ENCODE measurements around the gene MAP2. TPM values are rescaled to one million over a fixed set of nuclear protein-coding genes. Genes with fewer than 3 reads are reported as not detected.

Gene MAP2
- total RNA-seq, 1 donor from 2014 or later, result 15.5 TPM

DNA sequence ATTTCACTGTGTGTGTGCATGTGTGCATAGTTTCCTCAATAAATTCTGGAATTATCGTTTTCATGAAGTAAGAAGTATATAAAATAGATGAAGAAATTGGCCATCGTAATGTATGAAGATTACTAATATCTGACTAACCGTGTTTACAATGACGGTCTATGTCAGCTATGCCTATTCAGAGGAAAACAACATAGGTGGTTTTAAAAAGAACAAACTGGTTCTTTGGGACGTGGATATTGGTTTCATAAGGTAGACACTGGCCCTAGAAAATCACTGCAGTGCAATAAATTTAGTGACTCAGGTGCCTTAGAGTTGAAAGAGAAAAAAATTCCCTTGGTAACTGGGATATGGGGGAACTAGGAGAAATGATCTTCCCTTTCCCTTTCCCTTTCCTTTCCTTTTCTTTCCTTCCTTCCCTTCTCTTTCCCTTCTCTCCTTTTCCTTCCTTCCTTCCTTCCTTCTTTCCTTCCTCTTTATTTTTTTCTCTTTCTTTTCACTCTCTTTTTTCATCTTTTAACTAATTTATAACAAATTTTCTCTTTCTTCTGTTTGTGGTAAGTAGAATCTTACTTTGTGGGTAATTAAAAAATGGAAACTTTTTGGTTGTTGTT lies 36.4 kb downstream of the MAP2 start:
- no peak for DNase-seq (ENCODE audit: extremely low spot score in 2 of 2)
- TF ChIP-seq CTCF (IDR thresholded peaks at IDR 0.05) (no peak), POLR2AphosphoS5 (IDR thresholded peaks at IDR 0.05; ENCODE audit: insufficient read depth in 1 of 2, low read depth in 1 of 2) (no peak), POLR2A (IDR thresholded peaks at IDR 0.05) (no peak)
- H3K9me3 ChIP-seq, result no peaks in the 10 kb centered on the region
- intact Hi-C loops (cut with DNase I), result no loop called here
- no peaks in the 10 kb centered on the region for H3K36me3 ChIP-seq
- no peak overlapping the region for H3K4me3 ChIP-seq
- H3K4me1 ChIP-seq, result no peaks in the 10 kb centered on the region
- no peak overlapping the region for H3K27ac ChIP-seq
- no peaks in the 10 kb centered on the region for H3K27me3 ChIP-seq

- DNase-seq (ENCODE audit: extremely low spot score in 2 of 2), result no peak
- Histone ChIP-seq H3K4me1 (no peaks in the 10 kb centered on the region), H3K27ac (no peak overlapping the region), H3K9me3 (no peaks in the 10 kb centered on the region), H3K27me3 (no peaks in the 10 kb centered on the region), H3K4me3 (no peak overlapping the region), H3K36me3 (no peaks in the 10 kb centered on the region)
- no peak for TF ChIP-seq POLR2AphosphoS5 (IDR thresholded peaks at IDR 0.05; ENCODE audit: insufficient read depth in 1 of 2, low read depth in 1 of 2)
- intact Hi-C loops (cut with DNase I), result no loop called here
Measured at GRCh38 chr2:209463226-209463625, 39.4 kb downstream of the MAP2 start.

- no peak overlapping the region for H3K27ac ChIP-seq
- H3K4me1 ChIP-seq, result no peaks in the 10 kb centered on the region
- no peaks in the 10 kb centered on the region for H3K9me3 ChIP-seq
- no peak for TF ChIP-seq POLR2AphosphoS5 (IDR thresholded peaks at IDR 0.05; ENCODE audit: insufficient read depth in 1 of 2, low read depth in 1 of 2)
- no peak for TF ChIP-seq CTCF (IDR thresholded peaks at IDR 0.05)
- no peak for TF ChIP-seq POLR2A (IDR thresholded peaks at IDR 0.05)
- H3K27me3 ChIP-seq, result no peaks in the 10 kb centered on the region
- intact Hi-C loops (cut with DNase I), result no loop called here
- DNase-seq (ENCODE audit: extremely low spot score in 2 of 2), result no peak
- no peaks in the 10 kb centered on the region for H3K36me3 ChIP-seq
- H3K4me3 ChIP-seq, result no peak overlapping the region
Measured at GRCh38 chr2:209463835-209464234, 40.0 kb downstream of the MAP2 start.

- Histone ChIP-seq H3K36me3 (no peaks in the 10 kb centered on the region), H3K4me1 (peaks cover 6% of the 10 kb centered on the region), H3K27ac (no peak overlapping the region), H3K27me3 (no peaks in the 10 kb centered on the region), H3K4me3 (no peak overlapping the region), H3K9me3 (no peaks in the 10 kb centered on the region)
- DNase-seq (ENCODE audit: extremely low spot score in 2 of 2), result no peak
- TF ChIP-seq CTCF (IDR thresholded peaks at IDR 0.05) (no peak), POLR2A (IDR thresholded peaks at IDR 0.05) (no peak), POLR2AphosphoS5 (IDR thresholded peaks at IDR 0.05; ENCODE audit: insufficient read depth in 1 of 2, low read depth in 1 of 2) (no peak)
- intact Hi-C loops (cut with DNase I), result no loop called here
Measured at GRCh38 chr2:209468846-209469245, 45.0 kb downstream of the MAP2 start.

DNA sequence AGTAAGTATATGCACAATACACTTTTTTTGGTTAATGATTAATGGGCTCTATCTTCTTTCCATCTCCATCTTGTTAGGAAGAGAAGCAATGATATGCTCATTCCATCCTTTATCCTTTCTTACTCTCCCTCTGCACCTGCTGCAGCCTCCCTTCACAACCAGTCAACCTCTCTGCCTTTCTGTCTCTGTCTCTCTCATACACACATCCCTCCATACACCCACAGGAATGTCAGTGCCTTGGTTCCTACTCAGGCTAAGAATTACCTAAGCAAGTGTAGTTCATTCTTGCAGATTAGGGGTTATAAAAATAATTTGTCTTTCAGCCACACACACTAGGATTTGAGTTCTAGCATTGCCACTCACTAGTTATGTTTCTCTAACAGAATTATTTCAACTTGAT lies 45.6 kb downstream of the MAP2 start:
- Histone ChIP-seq H3K4me3 (no peak overlapping the region), H3K27ac (no peak overlapping the region), H3K4me1 (peaks cover 7% of the 10 kb centered on the region), H3K27me3 (no peaks in the 10 kb centered on the region), H3K36me3 (no peaks in the 10 kb centered on the region), H3K9me3 (no peaks in the 10 kb centered on the region)
- no peak for DNase-seq (ENCODE audit: extremely low spot score in 2 of 2)
- intact Hi-C loops (cut with DNase I), result no loop called here
- TF ChIP-seq POLR2AphosphoS5 (IDR thresholded peaks at IDR 0.05; ENCODE audit: insufficient read depth in 1 of 2, low read depth in 1 of 2), result no peak
- TF ChIP-seq POLR2A (IDR thresholded peaks at IDR 0.05), result no peak
- TF ChIP-seq CTCF (IDR thresholded peaks at IDR 0.05), result no peak
